NCI-H1694 (cell line): ENCODE measurements around the gene TMEM106C.
"Not testable (repeated sequence)": the region's sequence is repeated elsewhere in the genome, so short reads cannot be mapped to it uniquely, and the experiment has no call there.

Source experiments
- DNase-seq: peaks from one replicate; lab custom pipeline; 2025; lab: John Stamatoyannopoulos, UW

The TMEM106C gene

DNA sequence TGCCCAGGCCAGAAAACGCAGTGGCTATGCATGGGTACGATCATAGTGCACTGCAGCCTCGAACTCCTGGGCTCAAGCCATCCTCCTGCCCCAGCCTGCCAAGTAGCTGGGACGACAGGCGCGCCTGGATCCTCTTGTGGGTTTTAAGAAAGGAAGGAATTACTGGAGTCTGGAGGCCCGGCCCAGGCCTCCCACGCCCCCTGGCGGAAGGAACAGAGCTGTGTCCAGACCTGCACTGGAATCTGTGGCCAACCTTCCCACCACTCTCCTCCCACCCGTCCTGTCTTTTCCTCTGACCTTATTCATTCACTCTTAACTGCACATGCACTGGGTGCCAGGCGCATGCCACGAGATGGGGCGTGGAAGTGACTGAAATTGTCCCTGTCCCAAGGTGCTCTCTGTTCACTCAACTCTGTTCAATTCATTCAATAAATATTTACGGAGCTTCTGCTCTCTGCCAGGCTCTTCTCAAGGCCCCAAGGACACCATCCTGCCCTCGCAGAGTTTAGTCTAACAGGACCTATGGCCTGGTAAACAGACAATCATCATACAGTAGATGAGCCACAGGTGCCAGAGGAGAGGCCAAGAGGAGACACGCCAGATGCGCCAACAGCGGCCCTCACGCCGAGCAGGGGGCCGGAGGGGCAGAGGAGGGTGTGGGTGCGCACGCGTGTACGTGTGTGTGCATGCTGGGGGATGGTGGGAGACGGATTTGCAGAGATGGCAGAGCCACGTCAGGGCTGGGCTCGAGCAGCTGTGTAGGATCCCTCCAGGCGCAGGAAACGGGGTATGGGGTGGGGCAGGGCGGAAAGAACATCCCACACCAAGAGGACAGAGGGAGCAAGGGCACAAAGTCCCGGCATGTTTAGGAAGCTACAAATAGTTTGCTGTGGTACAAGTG is 13.7 kb upstream of the TMEM106C start:
- peak; percentile 39 for DNase-seq

DNA sequence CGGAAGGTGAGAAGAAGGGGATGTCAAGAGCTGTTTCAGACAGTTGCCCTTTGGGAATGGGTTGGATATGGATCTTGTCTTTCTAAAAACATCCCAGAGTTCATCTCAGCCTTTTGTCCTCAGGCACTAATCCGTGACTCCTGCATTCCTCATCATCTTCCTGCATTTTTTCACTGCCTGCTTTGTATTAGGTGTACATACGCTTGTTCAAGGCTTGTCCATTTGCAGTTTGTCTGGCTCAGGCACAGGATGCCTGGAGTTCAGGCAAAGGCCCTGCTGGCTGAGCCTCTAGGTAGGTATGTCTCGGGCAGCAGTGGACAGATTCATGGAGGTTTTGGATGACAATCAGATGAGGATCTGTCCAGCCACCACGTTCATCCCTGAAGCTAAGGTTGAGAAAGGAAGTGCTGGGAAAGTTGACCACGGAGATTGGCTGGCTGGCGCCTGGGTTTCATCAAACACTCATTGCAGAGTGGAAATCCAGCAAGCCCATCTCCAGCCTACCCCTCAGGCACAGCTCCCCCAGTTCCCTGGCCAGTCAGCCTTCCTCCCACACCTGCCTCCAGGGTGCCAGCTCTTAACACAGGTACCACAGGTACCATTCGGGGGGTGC is 12.4 kb upstream of the TMEM106C start:
- DNase-seq: no peak

DNA sequence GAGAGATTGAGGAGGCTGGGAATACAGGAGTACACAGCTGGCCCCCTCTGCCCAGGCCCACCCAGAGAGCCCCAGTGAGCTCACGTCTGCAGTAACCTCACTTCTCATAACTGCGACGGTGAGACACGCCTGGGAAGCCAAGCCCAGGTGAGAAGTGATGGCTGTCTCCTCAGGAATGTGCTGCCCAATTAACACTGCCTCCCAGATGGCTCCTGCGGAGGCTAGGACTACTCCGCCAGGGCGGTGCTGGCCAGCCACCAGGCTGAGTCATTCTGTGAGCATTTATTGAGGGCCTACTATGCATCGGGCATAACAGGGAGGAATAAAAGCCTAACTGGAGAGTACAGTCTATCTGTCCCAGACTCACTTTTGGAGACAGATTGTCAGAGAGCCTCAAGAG is 9.3 kb upstream of the TMEM106C start:
- no peak for DNase-seq

DNA sequence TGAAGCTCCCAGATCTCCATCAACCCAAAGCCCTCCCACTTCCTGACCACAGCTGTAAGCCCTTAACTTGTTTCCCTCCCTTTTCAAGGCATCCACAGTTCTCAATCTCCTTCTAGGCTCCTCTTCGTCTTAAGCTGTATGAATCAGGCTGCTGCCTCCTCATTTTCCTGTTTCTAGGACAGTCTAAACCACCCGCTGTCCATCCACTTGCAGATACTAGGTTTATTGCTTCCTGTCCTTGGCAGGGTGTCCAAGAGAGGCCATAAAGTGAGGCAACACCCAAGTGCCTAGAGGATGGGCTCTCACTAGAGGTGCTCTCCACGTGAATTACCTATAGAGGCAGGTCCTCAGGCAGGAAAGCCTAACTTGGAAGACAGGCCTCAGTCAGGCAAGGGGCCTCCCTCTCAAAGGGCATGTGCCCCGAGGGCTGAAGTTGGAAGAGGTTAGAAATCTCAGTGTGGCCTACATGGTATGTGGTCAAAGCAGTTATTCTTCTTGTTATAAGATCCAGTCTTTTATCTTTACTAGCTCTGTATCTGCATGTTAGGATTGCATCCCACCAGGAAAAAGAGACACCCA is 8.8 kb upstream of the TMEM106C start:
- no peak for DNase-seq

DNA sequence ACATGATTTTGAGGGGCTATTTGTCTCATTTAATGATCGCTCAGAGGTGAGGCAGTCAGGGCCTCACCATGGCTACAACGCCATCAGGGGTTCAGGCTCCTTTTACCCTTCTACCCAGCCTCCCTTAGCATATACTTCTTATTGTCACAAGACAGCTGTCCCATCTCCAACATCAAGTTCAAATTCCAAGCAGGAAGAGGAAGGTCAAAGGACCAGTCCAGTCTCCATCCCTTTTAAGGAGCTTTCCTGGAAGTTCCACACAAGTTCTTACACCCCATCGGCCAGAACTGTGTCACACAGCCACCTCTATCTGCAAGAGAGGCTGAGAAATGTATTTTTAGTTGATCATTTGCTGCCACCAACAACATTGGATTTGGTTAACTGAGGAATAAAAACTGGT is 8.3 kb upstream of the TMEM106C start:
- no peak for DNase-seq

DNA sequence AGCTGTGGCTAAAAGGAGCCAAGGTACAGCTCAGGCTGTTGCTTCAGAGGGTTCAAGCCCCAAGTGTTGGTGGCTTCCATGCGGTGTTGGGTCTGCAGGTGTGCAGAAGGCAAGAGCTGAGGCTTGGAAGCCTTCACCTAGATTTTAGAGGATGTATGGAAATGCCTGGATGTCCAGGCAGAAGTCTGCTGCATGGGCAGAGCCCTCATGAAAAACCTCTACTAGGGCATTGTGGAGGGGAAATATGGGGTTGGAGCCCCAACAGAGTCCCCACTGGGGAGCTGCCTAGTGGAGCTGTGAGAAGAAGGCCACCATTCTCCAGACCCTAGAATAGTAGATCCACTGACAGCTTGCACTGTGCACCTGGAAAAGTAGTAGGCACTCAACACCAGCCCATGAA is 5.7 kb upstream of the TMEM106C start:
- DNase-seq: not testable (repeated sequence)

DNA sequence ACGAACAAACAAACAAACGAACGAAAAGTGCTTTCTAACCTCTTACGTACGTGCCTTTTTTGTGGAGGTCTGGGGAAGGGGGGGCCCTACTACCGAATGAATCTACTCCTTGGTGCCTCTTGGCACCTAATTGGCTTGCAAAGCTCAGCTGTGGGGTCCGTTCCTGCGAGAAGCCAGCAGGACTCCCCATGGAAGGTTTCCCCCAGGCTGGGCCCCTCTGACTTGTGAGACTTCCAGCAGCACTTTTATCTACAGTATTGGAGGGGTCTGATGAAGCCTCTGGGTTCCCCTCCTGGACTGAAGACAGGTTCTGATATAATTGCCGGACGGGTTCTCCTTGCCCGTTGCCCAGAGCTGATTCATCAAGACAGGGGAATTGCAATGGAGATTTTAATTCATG is 1.2 kb upstream of the TMEM106C start:
- no peak for DNase-seq

DNA sequence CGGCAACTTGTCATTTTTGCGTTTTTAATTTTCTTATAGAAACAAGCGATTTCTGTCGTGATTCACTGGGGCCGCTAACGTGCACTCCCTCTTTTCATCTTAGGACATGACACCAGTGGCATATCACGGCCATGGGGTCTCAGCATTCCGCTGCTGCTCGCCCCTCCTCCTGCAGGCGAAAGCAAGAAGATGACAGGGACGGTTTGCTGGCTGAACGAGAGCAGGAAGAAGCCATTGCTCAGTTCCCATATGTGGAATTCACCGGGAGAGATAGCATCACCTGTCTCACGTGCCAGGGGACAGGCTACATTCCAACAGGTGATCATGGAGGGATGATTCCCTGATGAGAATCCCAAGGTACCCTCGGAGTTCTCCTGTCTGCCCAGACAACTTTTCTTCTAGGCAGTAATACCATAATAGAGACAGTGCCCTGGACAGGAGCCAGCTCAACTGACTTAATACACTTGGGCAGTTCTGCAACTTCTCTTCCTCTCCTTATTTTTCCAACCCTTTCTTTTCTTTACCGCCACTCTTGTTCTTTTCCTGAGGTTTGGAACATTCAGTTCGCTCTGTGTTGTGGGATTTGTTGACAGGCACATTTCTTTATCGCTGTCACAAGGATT is 821 bp downstream of the TMEM106C start:
- no peak for DNase-seq

DNA sequence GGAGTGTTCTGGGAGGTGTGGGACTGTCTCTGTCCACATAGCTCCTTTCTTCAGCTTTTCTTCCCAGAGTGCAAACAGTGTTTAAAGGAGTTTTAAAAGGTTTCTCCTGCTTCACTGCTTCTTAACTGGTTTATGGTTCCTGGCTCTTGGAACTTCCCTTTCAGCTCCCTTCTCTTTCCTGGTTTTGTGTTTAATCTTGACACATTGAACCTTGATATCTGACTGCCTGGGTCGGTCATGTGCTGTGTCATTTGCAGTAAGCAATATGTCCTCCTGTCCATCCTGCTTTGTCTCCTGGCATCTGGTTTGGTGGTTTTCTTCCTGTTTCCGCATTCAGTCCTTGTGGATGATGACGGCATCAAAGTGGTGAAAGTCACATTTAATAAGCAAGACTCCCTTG is 2.2 kb downstream of the TMEM106C start:
- DNase-seq: no peak

DNA sequence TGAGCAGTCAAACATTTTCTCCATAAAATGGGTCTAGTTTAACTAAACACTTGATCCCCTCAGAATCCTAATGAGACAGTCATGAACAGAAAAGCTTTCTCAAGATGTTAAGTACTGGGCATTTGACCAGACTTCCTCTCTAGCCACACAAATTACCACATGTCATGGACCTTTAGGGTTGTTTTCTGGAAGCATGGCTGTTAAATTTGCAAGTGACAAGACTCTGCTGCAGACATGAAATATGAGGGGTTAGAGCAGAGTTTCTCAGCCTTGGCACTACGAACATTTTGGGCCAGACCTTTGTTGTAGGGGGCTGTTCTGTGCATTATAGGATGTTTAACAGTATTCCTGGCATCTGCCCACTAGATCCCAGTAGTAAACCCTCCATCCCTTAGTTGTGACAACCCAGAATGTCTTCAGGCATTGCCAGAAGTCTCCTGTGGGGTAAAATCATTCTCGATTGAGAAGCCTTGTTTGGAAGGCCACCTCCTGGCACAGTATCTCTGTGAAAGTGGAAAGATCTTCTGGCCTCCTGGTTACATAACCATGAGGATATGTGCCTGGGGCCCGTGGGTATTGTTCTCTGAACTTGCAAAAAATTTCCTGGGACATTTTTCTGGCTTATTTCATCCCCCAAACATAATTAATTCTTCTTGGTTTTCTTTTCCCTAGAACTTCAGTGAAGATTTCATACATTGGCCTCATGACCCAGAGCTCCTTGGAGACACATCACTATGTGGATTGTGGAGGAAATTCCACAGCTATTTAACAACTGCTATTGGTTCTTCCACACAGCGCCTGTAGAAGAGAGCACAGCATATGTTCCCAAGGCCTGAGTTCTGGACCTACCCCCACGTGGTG is 4.3 kb downstream of the TMEM106C start:
- no peak for DNase-seq

DNA sequence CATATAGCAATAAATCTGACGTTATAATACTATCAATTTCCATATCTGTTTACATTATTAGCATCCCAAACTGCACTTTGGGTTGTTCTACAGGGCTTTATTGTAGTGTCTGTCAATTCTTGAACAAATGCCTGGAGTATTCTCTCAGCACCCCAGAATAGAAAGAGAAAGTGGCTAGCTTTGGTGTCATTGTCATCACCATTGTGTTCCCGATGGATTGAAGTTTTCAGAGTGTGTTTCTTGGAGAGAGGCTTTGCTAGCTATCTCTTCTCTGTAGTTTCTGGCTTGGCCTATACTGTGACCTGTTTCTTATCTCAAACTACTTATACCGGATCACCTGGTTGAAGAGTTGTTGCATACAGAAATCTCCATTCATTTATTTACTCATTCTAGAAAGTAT is 6.4 kb downstream of the TMEM106C start:
- no peak for DNase-seq

DNA sequence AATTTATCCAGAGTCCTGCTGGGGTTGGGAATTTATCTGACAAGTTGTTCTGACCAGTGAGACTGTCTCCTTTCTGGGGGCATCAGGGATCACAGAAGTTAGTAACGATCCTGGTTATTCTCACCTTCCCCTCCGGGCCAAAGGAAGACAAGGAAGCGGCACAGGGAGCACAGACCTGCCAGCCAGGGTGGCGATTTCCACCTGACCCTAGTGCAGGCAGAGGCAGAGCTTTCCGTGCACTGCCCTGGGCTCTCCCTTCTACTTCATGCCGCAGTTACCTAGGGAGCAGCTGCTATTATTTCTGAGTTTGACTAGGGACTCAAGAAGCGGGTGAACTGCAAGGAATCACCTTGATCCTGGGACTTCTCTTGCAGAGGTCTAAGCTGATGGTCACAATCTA is 7.4 kb downstream of the TMEM106C start:
- no peak for DNase-seq

DNA sequence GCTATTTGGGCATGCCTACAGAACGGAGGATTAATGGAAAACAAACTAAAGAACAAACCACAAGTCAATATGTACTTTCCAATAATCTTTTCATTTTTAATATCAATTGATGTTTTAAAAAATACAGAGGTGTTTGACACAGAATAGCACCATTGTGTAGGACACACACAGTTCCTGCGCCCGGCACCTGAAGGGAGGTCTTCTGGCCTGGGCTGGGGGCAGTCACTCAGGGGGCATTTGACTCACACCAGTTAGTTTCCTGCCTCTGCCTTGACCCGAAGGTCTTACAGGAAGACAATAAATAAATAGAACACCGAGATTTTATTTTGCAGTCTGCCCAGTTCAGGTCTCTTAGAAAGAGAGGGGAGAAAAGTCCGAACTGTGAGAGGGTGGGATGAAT is 9.5 kb downstream of the TMEM106C start:
- DNase-seq: no peak

DNA sequence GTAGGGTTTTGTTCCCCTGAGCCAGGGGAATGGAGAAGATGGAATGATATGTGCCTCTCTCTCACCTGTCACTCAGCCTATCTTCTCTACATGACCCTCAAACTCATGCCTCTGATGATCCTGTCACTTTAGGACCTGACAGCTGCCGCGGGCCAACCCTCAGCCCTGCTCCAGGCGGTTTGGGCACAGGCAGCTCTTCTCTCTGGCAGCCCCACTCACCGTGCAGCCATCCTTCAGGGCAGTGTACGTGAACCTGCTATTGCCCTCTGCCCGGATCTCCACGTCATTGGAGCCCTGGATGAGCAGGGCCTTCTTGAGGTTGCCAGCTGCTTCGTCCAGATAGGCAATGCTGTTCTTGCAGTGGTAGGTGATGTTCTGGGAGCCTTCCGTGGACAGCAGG is 10.5 kb downstream of the TMEM106C start:
- DNase-seq: no peak

DNA sequence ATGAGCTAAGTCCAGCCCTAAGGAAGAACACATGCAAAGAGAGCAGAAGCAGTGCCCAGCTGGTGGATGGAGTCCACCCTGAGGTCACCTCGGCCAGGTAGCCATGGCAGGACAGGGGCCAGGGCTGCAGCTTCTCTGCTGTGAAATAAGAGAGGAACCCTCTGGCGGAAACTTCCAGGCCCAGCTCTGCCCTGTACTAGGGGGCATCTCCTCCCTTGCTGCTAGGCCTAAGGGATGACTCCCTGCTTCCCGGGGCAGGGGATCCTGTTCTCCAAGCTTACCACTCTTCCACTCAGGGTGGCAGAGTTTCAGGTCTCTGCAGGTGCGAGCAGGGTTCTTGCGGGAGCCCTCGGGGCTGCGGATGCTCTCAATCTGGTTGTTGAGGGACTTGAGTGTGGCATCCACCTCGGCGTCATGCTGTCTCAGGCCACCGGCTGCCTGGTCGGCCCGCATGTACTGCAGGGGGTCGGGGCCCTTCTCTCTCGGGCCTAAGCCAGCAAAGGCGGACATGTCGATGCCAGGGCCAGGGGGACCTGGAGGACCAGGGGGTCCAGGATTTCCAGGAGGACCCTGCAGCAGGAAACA is 11.7 kb downstream of the TMEM106C start:
- DNase-seq: no peak

DNA sequence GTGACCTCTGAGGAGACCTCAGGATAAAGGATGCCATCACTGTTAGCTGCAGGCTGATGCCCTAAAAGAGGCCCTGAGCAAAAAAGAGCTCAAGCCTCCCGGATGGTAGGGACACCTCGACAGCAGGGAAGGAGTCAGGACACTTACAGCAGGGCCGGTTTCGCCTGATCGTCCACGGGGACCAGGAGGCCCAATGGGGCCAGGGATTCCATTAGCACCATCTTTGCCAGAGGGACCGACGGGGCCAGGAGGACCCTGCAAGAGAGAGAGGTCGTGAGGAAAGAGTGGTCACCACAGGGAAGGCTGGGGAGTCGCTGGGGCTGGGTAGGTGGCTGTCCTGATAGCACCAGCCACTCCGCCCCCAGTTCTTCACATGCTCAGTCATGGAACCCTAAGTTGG is 12.4 kb downstream of the TMEM106C start:
- no peak for DNase-seq

DNA sequence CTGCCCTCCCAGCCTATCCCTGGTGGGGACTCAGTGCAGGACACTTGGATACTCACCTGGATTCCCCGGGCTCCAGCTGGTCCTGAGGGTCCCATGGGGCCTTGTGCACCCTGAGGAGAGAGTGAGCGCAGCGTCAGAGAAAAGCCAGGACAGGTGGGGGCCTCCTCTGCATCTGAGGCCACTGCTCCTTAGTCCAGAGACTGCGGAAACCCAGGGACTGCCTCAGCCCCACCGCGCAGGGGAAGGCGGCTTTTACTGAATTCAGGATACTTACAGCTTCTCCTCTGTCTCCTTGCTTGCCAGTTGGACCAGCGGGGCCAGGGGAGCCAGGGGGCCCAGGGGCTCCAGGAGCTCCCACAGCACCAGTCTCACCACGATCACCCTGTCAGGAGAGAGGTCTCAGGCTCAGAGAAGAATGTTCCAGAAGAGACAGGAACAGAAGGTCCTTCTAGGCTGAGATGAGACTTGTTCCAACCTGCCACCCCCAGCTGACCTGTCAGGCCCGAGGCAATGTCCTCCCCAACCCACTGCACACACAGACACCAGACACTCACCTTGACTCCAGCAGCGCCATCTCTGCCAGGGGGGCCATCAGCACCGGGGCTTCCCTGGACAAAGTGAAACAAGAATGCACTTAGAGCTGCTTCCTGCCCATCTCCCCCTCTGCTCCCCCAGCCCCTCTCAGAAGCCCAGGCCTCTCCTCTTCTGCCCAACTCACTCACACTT is 13.8 kb downstream of the TMEM106C start:
- DNase-seq: no peak

DNA sequence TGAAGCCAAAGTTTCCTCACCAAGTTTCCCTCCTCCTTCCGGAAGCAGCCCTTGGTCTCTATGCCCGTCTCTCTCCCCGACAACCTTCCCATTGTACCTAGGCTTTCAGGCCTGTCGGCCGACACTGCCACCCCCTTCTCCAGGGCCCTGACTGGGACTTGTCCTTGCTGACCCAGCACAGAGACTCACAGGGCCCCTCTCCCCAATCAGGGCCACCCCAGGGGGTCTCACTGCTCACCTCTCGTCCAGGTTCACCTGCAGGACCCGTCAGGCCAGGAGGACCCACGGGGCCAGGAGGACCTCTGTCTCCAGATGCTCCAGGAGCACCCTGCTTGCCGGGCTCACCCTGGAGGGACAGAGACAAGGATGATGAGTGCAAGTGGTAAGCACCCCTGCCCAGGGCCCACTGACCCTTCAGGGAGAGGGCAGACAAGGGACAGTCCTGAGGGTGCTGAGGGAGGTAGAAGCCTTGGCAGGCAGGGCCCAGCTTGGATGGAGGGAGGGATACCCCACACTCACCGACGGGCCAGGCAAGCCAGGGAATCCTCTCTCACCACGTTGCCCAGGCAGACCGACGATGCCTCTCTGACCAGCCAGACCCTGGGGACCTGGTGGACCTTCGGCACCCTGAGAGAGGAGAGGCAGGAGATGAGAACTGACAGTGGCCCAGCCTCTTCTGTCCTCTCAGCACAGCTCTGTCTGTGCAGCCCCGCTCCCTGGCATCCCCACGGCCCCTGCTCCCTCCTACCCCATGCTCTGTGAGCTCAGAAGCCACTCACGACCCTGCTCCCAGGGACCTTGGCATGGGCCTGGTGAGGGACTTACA is 14.6 kb downstream of the TMEM106C start:
- DNase-seq: no peak

DNA sequence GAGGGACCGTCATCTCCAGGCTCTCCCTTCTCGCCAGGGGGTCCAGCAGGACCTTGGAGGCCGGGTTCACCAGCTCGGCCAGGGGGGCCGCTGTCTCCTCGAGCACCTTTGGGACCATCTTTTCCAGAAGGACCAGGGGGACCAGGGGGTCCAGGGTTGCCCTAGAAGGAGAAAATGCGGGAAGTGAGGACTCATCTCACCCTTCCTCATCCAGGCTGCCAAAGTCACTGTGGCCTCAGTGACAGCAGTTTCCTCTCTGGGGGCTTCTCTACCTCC is 15.1 kb downstream of the TMEM106C start:
- DNase-seq: no peak

DNA sequence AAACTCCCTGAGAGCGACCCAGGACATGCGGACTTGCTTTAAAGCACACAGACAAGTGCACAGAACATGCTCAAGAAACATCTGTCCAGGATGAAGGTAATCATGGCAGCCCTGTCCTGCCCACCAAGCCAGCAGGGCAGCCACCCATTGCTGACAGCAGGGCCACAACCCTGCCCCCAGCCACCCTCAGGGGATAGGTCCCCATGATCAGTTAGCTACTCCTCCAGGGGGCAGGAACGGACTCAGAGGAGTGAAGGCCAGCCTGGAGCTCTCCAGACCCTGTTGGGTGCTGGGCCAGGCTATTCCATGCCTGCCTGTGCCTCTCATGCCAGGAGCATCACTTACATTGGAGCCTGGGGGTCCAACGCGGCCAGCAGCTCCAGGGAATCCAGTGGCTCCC is 15.8 kb downstream of the TMEM106C start:
- no peak for DNase-seq
